HL-60 (cell line): ENCODE data around the gene RDH16.

Experiments used
- CTCF ChIP-seq: IDR thresholded peaks from one replicate; pipeline ENCODE4 v1.5.1; 2011; ENCODE audit warnings: low read length, control low read depth, inconsistent platforms; ENCODE audit not compliant: insufficient read depth
- POLR2AphosphoS5 ChIP-seq: IDR thresholded peaks from 2 replicates; pipeline ENCODE4 v1.6.1; 2012; ENCODE audit warnings: low read depth

- TF ChIP-seq CTCF, result no peak
- no peak for TF ChIP-seq POLR2AphosphoS5
Measured at GRCh38 chr12:56993346-56993745, 35.9 kb upstream of the RDH16 start.
